HepG2 (cell line): Measurements from ENCODE around the gene HABP4. TPM values are rescaled to one million over a fixed set of nuclear protein-coding genes. Genes with fewer than 3 reads are reported as not detected.

Source experiments
- ADNP ChIP-seq: sonication (generic); formaldehyde crosslinking; IDR thresholded peaks from 2 replicates; pipeline ENCODE4 v1.4.0; 2020; ENCODE audit warnings: missing genetic modification reagents
- AHR ChIP-seq: IDR thresholded peaks from 2 replicates; pipeline ENCODE4 v1.6.1; 2018; ENCODE audit warnings: missing genetic modification reagents, missing compliant biosample characterization
- ARNT2 ChIP-seq: sonication (generic); formaldehyde crosslinking; IDR thresholded peaks from 2 replicates; pipeline ENCODE4 v1.8.0; 2022; ENCODE audit warnings: mild to moderate bottlenecking, low read depth, missing genetic modification reagents, moderate library complexity
- CCAR2 ChIP-seq: fragments of 200-400 bp; formaldehyde crosslinking; optimal IDR thresholded peaks from 2 replicates; pipeline ENCODE3; 2018; ENCODE audit warnings: low read depth, mild to moderate bottlenecking, low read length, moderate library complexity
- CEBPB ChIP-seq: IDR thresholded peaks from 2 replicates; pipeline ENCODE4 v1.6.1; 2011; ENCODE audit warnings: low read depth, low read length, improper control_type of control experiment, borderline replicate concordance
- DR1 ChIP-seq: sonication (generic); formaldehyde crosslinking; IDR thresholded peaks from 2 replicates; pipeline ENCODE4 v1.8.0; 2021; ENCODE audit warnings: mild to moderate bottlenecking, missing genetic modification reagents, inconsistent platforms
- HDAC2 ChIP-seq: sonication (generic); formaldehyde crosslinking; IDR thresholded peaks from 2 replicates; pipeline ENCODE4 v1.4.0; 2020; ENCODE audit warnings: missing genetic modification reagents
- PTBP1 ChIP-seq: fragments of 200-400 bp; formaldehyde crosslinking; IDR thresholded peaks from 2 replicates; pipeline ENCODE4 v1.6.1; 2018; ENCODE audit warnings: low read length, low read depth; ENCODE audit not compliant: poor library complexity, severe bottlenecking
- RARA ChIP-seq: IDR thresholded peaks from 2 replicates; pipeline ENCODE4 v1.6.1; 2016; ENCODE audit warnings: missing genetic modification reagents, missing compliant biosample characterization
- SNAPC2 ChIP-seq: sonication (generic); formaldehyde crosslinking; IDR thresholded peaks from 2 replicates; pipeline ENCODE4 v1.8.1; 2022; ENCODE audit warnings: mild to moderate bottlenecking, missing genetic modification reagents
- YEATS4 ChIP-seq: sonication (generic); formaldehyde crosslinking; IDR thresholded peaks from 2 replicates; pipeline ENCODE4 v1.4.0; 2020; ENCODE audit warnings: missing genetic modification reagents, borderline replicate concordance
- ZFP36L2 ChIP-seq: sonication (generic); formaldehyde crosslinking; IDR thresholded peaks from 2 replicates; pipeline ENCODE4 v1.4.0; 2020; ENCODE audit warnings: missing genetic modification reagents
- ZNF160 ChIP-seq: sonication (generic); formaldehyde crosslinking; IDR thresholded peaks from 2 replicates; pipeline ENCODE4 v1.8.0; 2022; ENCODE audit warnings: mild to moderate bottlenecking, inconsistent platforms, missing genetic modification reagents
- ZNF253 ChIP-seq: sonication (generic); formaldehyde crosslinking; IDR thresholded peaks from 2 replicates; pipeline ENCODE4 v1.8.0; 2022; ENCODE audit warnings: mild to moderate bottlenecking, missing genetic modification reagents, borderline replicate concordance
- ZNF292 ChIP-seq: sonication (generic); formaldehyde crosslinking; IDR thresholded peaks from 2 replicates; pipeline ENCODE4 v1.8.1; 2022; ENCODE audit warnings: mild to moderate bottlenecking, low read depth, missing genetic modification reagents, borderline replicate concordance
- ZNF616 ChIP-seq: sonication (generic); formaldehyde crosslinking; IDR thresholded peaks from 2 replicates; pipeline ENCODE4 v1.5.0; 2020; ENCODE audit warnings: low read depth, mild to moderate bottlenecking, missing genetic modification reagents
- ZNF720 ChIP-seq: sonication (generic); formaldehyde crosslinking; IDR thresholded peaks from 2 replicates; pipeline ENCODE4 v1.4.0; 2020; ENCODE audit warnings: missing genetic modification reagents
- ZNF780A ChIP-seq: sonication (generic); formaldehyde crosslinking; IDR thresholded peaks from 2 replicates; pipeline ENCODE4 v1.8.0; 2022; ENCODE audit warnings: mild to moderate bottlenecking, missing genetic modification reagents, moderate library complexity
- ZNF790 ChIP-seq: sonication (generic); formaldehyde crosslinking; IDR thresholded peaks from 2 replicates; pipeline ENCODE4 v1.8.0; 2022; ENCODE audit warnings: missing genetic modification reagents, mild to moderate bottlenecking, borderline replicate concordance
- polyA plus RNA-seq, 8 experiments: library from polyadenylated mRNA; depleted of rRNA in 3 of 8; stranded (reverse) in 7 of 8; unstranded in 1 of 8; fragments of >200 nt; fragmentation: Illumina TruSeq in 4 of 8; extraction: Trizol in 4 of 8; gene quantifications; 2 replicates each; pipeline versions ENCODE4 v1.2.1 to v1.2.3, GENCODE V29; 2011 to 2016; ENCODE audit warnings: low read depth in 4 of 8, missing spikeins in 1 of 8, mixed read lengths in 1 of 8; ENCODE audit not compliant: insufficient read depth in 1 of 8
- total RNA-seq, 5 experiments: library from RNA; depleted of rRNA; stranded (reverse); fragments of >200 nt; fragmentation: Illumina TruSeq; extraction: Trizol; gene quantifications; 2 replicates each; pipeline ENCODE4 v1.2.3, GENCODE V29; 2016; ENCODE audit warnings: low read depth in 1 of 5
- TF ChIP-seq, protein P1 (sequence below): sonication (generic); formaldehyde crosslinking; IDR thresholded peaks from 2 replicates; pipeline ENCODE4 v1.4.0; 2020; ENCODE audit warnings: mild to moderate bottlenecking, missing genetic modification reagents
- TF ChIP-seq, protein P2 (sequence below): sonication (generic); formaldehyde crosslinking; conservative IDR thresholded peaks from 2 replicates; pipeline ENCODE4 v1.4.0; 2020; ENCODE audit warnings: missing genetic modification reagents
- TF ChIP-seq, protein P3 (sequence below): sonication (generic); formaldehyde crosslinking; IDR thresholded peaks from 2 replicates; pipeline ENCODE4 v1.5.0; 2020; ENCODE audit warnings: mild to moderate bottlenecking, missing genetic modification reagents
- TF ChIP-seq, protein P4 (sequence below): IDR thresholded peaks from 2 replicates; pipeline ENCODE4 v1.6.1; 2018; ENCODE audit warnings: missing genetic modification reagents, mild to moderate bottlenecking, missing compliant biosample characterization

The HABP4 gene
- total and polyA plus RNA-seq, 2 of the 13 experiments (the other 11 are each of a cell fraction or from before 2014, with no cell fraction given): 14.3 to 26.6 TPM

DNA sequence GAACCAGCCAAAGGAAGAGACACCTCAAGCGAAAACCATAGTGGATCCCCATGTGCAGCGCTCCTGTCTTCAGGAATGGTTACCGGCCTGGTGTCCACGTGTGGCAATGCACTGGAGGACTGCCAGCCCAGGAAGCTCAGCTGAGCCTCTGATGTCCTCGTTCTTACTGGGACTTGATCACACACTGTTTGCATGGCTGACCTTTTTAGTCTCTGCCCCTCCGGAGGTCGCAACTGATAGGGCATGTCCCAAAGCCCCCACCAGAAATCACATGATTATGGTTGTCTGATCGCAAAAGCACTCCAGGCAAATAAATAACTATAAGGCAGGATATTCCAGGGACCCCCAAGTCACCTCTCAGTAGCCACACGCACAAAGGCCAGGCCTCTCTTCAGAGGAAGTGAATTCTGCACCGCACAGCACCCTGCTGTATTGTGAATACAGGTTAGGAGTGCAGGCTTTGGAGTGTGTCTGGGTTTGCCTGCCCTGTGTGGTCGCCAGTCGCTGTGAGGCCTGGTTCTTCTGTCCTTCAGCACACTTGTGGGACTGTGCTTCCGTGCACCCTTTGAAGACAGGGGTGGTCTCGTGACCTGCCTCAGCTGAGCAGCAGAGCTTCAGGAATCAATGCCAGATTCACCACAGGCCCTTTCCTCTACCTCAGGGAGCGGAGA is 13.4 kb upstream of the HABP4 start (continued):
- TF ChIP-seq HDAC2: peak; percentile 86
- TF ChIP-seq ZNF253 (CRISPR knock-in tag): 0 out of 2 replicates have a peak, but pooled peaks have one; percentile 52
- TF ChIP-seq, protein P1, sequence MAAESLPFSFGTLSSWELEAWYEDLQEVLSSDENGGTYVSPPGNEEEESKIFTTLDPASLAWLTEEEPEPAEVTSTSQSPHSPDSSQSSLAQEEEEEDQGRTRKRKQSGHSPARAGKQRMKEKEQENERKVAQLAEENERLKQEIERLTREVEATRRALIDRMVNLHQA: no peak
- peak; percentile 63; the same call in 1 of the 2 replicates for TF ChIP-seq YEATS4 (CRISPR knock-in tag)
- TF ChIP-seq ZNF160: peak; percentile 73; the same call in 1 of the 2 replicates
- peak; percentile 87; the same call in 1 of the 2 replicates for TF ChIP-seq AHR
- peak; percentile 66; the same call in 1 of the 2 replicates for TF ChIP-seq ZNF780A (CRISPR knock-in tag)
- peak; percentile 45; the same call in 1 of the 2 replicates for TF ChIP-seq ZNF292 (CRISPR knock-in tag)
- TF ChIP-seq, protein P2, sequence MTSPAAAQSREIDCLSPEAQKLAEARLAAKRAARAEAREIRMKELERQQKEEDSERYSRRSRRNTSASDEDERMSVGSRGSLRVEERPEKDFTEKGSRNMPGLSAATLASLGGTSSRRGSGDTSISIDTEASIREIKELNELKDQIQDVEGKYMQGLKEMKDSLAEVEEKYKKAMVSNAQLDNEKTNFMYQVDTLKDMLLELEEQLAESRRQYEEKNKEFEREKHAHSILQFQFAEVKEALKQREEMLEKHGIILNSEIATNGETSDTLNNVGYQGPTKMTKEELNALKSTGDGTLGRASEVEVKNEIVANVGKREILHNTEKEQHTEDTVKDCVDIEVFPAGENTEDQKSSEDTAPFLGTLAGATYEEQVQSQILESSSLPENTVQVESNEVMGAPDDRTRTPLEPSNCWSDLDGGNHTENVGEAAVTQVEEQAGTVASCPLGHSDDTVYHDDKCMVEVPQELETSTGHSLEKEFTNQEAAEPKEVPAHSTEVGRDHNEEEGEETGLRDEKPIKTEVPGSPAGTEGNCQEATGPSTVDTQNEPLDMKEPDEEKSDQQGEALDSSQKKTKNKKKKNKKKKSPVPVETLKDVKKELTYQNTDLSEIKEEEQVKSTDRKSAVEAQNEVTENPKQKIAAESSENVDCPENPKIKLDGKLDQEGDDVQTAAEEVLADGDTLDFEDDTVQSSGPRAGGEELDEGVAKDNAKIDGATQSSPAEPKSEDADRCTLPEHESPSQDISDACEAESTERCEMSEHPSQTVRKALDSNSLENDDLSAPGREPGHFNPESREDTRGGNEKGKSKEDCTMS (CRISPR knock-in tag): no peak
- TF ChIP-seq, protein P3, sequence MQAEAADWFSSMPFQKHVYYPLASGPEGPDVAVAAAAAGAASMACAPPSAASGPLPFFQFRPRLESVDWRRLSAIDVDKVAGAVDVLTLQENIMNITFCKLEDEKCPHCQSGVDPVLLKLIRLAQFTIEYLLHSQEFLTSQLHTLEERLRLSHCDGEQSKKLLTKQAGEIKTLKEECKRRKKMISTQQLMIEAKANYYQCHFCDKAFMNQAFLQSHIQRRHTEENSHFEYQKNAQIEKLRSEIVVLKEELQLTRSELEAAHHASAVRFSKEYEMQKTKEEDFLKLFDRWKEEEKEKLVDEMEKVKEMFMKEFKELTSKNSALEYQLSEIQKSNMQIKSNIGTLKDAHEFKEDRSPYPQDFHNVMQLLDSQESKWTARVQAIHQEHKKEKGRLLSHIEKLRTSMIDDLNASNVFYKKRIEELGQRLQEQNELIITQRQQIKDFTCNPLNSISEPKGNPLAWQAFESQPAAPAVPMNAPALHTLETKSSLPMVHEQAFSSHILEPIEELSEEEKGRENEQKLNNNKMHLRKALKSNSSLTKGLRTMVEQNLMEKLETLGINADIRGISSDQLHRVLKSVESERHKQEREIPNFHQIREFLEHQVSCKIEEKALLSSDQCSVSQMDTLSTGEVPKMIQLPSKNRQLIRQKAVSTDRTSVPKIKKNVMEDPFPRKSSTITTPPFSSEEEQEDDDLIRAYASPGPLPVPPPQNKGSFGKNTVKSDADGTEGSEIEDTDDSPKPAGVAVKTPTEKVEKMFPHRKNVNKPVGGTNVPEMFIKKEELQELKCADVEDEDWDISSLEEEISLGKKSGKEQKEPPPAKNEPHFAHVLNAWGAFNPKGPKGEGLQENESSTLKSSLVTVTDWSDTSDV (CRISPR knock-in tag): no peak
- no peak for TF ChIP-seq PTBP1
- TF ChIP-seq ZNF790 (CRISPR knock-in tag): no peak; the same call in 1 of the 2 replicates
- TF ChIP-seq ADNP (CRISPR knock-in tag): no peak
- no peak for TF ChIP-seq ZNF720 (CRISPR knock-in tag)
- TF ChIP-seq ARNT2 (CRISPR knock-in tag): peak; percentile 85
- TF ChIP-seq DR1: 0 out of 2 replicates have a peak, but pooled peaks have one; percentile 40
- peak; percentile 93 for TF ChIP-seq ZNF616 (CRISPR knock-in tag)
- no peak for TF ChIP-seq SNAPC2 (CRISPR knock-in tag)
- TF ChIP-seq, protein P4, sequence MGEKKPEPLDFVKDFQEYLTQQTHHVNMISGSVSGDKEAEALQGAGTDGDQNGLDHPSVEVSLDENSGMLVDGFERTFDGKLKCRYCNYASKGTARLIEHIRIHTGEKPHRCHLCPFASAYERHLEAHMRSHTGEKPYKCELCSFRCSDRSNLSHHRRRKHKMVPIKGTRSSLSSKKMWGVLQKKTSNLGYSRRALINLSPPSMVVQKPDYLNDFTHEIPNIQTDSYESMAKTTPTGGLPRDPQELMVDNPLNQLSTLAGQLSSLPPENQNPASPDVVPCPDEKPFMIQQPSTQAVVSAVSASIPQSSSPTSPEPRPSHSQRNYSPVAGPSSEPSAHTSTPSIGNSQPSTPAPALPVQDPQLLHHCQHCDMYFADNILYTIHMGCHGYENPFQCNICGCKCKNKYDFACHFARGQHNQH (CRISPR knock-in tag): peak; percentile 32; the same call in 1 of the 2 replicates
- TF ChIP-seq CEBPB: peak; percentile 58; the same call in 1 of the 2 replicates
- TF ChIP-seq CCAR2: no peak
- peak; percentile 78 for TF ChIP-seq RARA (CRISPR knock-in tag)
- 0 out of 2 replicates have a peak, but pooled peaks have one; percentile 74 for TF ChIP-seq ZFP36L2 (CRISPR knock-in tag)
